GM23338 (cell line): ENCODE measurements around the gene EIF2B5. TPM values are rescaled to one million over a fixed set of nuclear protein-coding genes. Genes with fewer than 3 reads are reported as not detected.

Experiments
- ATAC-seq: fragments of 200-7000 bp; cut with Tn5 transposase; 3 replicates; pipeline ENCODE4 v1.9.1; 2020
- DNase-seq: peaks from one replicate; pipeline ENCODE4 v3.0.0-alpha.2; 2015; ENCODE audit warnings: low spot score
- H2AFZ ChIP-seq: fragments of 200-600 bp; sonication (generic); 2 replicates; pipeline ENCODE4 v1.8.0; 2016; ENCODE audit warnings: antibody characterized with exemption, mild to moderate bottlenecking, moderate library complexity
- H3F3A ChIP-seq: fragments of 200-600 bp; sonication (generic); replicated peaks from 2 replicates; pipeline ENCODE4 v1.8.0; 2017; ENCODE audit warnings: antibody characterized with exemption, mixed run types, low read depth
- H3K27ac ChIP-seq: fragments of 200-600 bp; sonication (generic); 2 replicates; pipeline ENCODE4 v1.6.1; 2016; ENCODE audit warnings: low read depth
- H3K27me3 ChIP-seq: fragments of 200-600 bp; sonication (generic); 2 replicates; pipeline ENCODE4 v1.8.0; 2016; ENCODE audit warnings: mild to moderate bottlenecking, mixed run types, moderate library complexity; ENCODE audit not compliant: insufficient read depth
- H3K36me3 ChIP-seq: fragments of 200-600 bp; sonication (generic); 2 replicates; pipeline ENCODE4 v1.8.0; 2016; ENCODE audit warnings: mild to moderate bottlenecking; ENCODE audit not compliant: insufficient read depth
- H3K4me1 ChIP-seq: fragments of 200-600 bp; sonication (generic); 2 replicates; pipeline ENCODE4 v1.8.0; 2016; ENCODE audit warnings: mild to moderate bottlenecking, moderate library complexity; ENCODE audit not compliant: insufficient read depth
- H3K4me2 ChIP-seq: fragments of 200-600 bp; sonication (generic); 2 replicates; pipeline ENCODE4 v1.7.1; 2017; ENCODE audit warnings: mixed run types
- H3K4me3 ChIP-seq: fragments of 200-600 bp; sonication (generic); 2 replicates; pipeline ENCODE4 v1.6.1; 2016; ENCODE audit warnings: mixed run types
- H3K79me2 ChIP-seq: fragments of 200-600 bp; sonication (generic); replicated peaks from 2 replicates; pipeline ENCODE4 v1.8.0; 2017; ENCODE audit warnings: mild to moderate bottlenecking; ENCODE audit not compliant: insufficient read depth
- H3K9me2 ChIP-seq: fragments of 200-600 bp; sonication (generic); 2 replicates; pipeline ENCODE4 v1.8.0; 2017; ENCODE audit not compliant: insufficient read depth
- H4K20me1 ChIP-seq: fragments of 200-600 bp; sonication (generic); replicated peaks from 2 replicates; pipeline ENCODE4 v1.8.0; 2017; ENCODE audit warnings: mild to moderate bottlenecking; ENCODE audit not compliant: insufficient read depth
- H3K27ac Mint-ChIP-seq: 2 replicates; pipeline ENCODE4 v1.8.0; 2020; ENCODE audit warnings: inconsistent platforms, mild to moderate bottlenecking, moderate library complexity, mixed read lengths
- H3K27me3 Mint-ChIP-seq: 3 replicates; pipeline ENCODE4 v1.8.0; 2022; ENCODE audit warnings: low read depth, mild to moderate bottlenecking, moderate library complexity, mixed read lengths, inconsistent platforms; ENCODE audit not compliant: insufficient read depth, poor library complexity
- H3K36me3 Mint-ChIP-seq: 3 replicates; pipeline ENCODE4 v1.8.0; 2021; ENCODE audit warnings: low read depth, mild to moderate bottlenecking, inconsistent platforms, moderate library complexity, mixed read lengths
- H3K4me1 Mint-ChIP-seq: 3 replicates; pipeline ENCODE4 v1.8.0; 2020; ENCODE audit warnings: mild to moderate bottlenecking, inconsistent platforms, mixed read lengths
- H3K4me3 Mint-ChIP-seq: 3 replicates; pipeline ENCODE4 v1.8.0; 2021; ENCODE audit warnings: moderate library complexity, mild to moderate bottlenecking, inconsistent platforms, mixed read lengths
- H3K9me3 Mint-ChIP-seq: 3 replicates; pipeline ENCODE4 v1.8.0; 2020; ENCODE audit warnings: moderate library complexity, mild to moderate bottlenecking, inconsistent platforms, mixed read lengths
- CREB1 ChIP-seq: fragments of 250-450 bp; sonication (Bioruptor Pico); IDR thresholded peaks from 2 replicates; pipeline ENCODE4 v1.5.0; 2020; ENCODE audit warnings: low read depth, mild to moderate bottlenecking, moderate library complexity
- CTCF ChIP-seq, 2 experiments: fragments of 200-600 bp in 1 of 2; sonication (generic) in 1 of 2; conservative IDR thresholded peaks; 2 replicates each; pipeline versions ENCODE4 v1.5.1 to v1.6.1; 2016 to 2017; ENCODE audit warnings: antibody characterized with exemption in 2 of 2, low read depth in 2 of 2, mild to moderate bottlenecking in 2 of 2, moderate library complexity in 1 of 2
- ETS1 ChIP-seq: IDR thresholded peaks from 2 replicates; pipeline ENCODE4 v1.6.1; 2016; ENCODE audit warnings: antibody characterized with exemption
- EZH2 ChIP-seq: fragments of 200-600 bp; sonication (generic); IDR thresholded peaks from one replicate; pipeline ENCODE4 v1.8.0; 2017; ENCODE audit warnings: antibody characterized with exemption, mild to moderate bottlenecking, low read depth; ENCODE audit not compliant: unreplicated experiment
- EZH2phosphoT487 ChIP-seq: fragments of 200-600 bp; sonication (generic); IDR thresholded peaks from one replicate; pipeline ENCODE4 v1.8.1; 2018; ENCODE audit warnings: antibody characterized with exemption; ENCODE audit not compliant: unreplicated experiment
- JUNB ChIP-seq: IDR thresholded peaks from one replicate; pipeline ENCODE4 v1.6.1; 2016; ENCODE audit warnings: antibody characterized with exemption; ENCODE audit not compliant: unreplicated experiment
- NANOG ChIP-seq: IDR thresholded peaks from 2 replicates; pipeline ENCODE4 v1.6.1; 2016; ENCODE audit warnings: antibody characterized with exemption, borderline replicate concordance
- POLR2AphosphoS5 ChIP-seq: IDR thresholded peaks from 2 replicates; pipeline ENCODE4 v1.6.1; 2016; ENCODE audit warnings: antibody characterized with exemption, low read depth
- REST ChIP-seq: IDR thresholded peaks from one replicate; pipeline ENCODE4 v1.6.1; 2018; ENCODE audit warnings: antibody characterized with exemption; ENCODE audit not compliant: unreplicated experiment
- STAT1 ChIP-seq: IDR thresholded peaks from one replicate; pipeline ENCODE4 v1.6.1; 2016; ENCODE audit warnings: antibody characterized with exemption; ENCODE audit not compliant: unreplicated experiment
- ZNF114 ChIP-seq: fragments of 250-450 bp; sonication (Bioruptor Pico); IDR thresholded peaks from 2 replicates; pipeline ENCODE4 v1.5.0; 2020; ENCODE audit warnings: mild to moderate bottlenecking, moderate library complexity
- ZNF331 ChIP-seq: fragments of 250-450 bp; sonication (Bioruptor Pico); IDR thresholded peaks from 2 replicates; pipeline ENCODE4 v1.5.0; 2020; ENCODE audit warnings: low read depth, mild to moderate bottlenecking, moderate library complexity
- ZNF462 ChIP-seq: fragments of 250-450 bp; sonication (Bioruptor Pico); IDR thresholded peaks from 2 replicates; pipeline ENCODE4 v1.5.0; 2020; ENCODE audit warnings: mild to moderate bottlenecking, moderate library complexity
- polyA plus RNA-seq: library from polyadenylated mRNA; unstranded; fragments of >200 nt; fragmentation: Nextera tagmentation; extraction: Ambion mirVana; gene quantifications from 2 replicates; pipeline ENCODE4 v1.2.1, GENCODE V29; 2016
- total RNA-seq: library from RNA; depleted of rRNA; stranded (reverse); fragments of >200 nt; shearing (Covaris generic); gene quantifications from 2 replicates; pipeline ENCODE4 v1.2.3, GENCODE V29; 2014

EIF2B5 gene
- total and polyA plus RNA-seq, 2 experiments from 2014 or later: 26.4 to 43.3 TPM

- H3K27me3 Mint-ChIP-seq: peaks cover 5% of the 10 kb centered on the region
- no peaks in the 10 kb centered on the region for H3K9me2 ChIP-seq
- H2AFZ ChIP-seq: no peak overlapping the region
- peaks cover 28% of the 10 kb centered on the region for H3K4me1 Mint-ChIP-seq
- 0 out of 2 replicates have a peak, but pooled peaks cover 11% of the 10 kb centered on the region for H3F3A ChIP-seq
- H3K27me3 ChIP-seq: no peaks in the 10 kb centered on the region
- no peak overlapping the region for H3K4me3 Mint-ChIP-seq
- no peak overlapping the region for H3K4me3 ChIP-seq
- no peak overlapping the region for H3K27ac Mint-ChIP-seq
- H3K36me3 ChIP-seq: peaks cover 28% of the 10 kb centered on the region
- TF ChIP-seq CTCF (conservative IDR thresholded peaks at IDR 0.05; ENCODE audit: low read depth in 2 of 2) (no peak), EZH2phosphoT487 (no peak), STAT1 (no peak), REST (no peak), ZNF114 (no peak), ZNF331 (CRISPR knock-in tag) (no peak), ZNF462 (no peak), POLR2AphosphoS5 (no peak), ETS1 (no peak), NANOG (no peak), EZH2 (no peak), JUNB (no peak), CREB1 (CRISPR knock-in tag) (no peak)
- no peak overlapping the region for H3K27ac ChIP-seq
- H3K9me3 Mint-ChIP-seq: no peaks in the 10 kb centered on the region
- DNase-seq: no peak
- H3K4me2 ChIP-seq: no peak overlapping the region
- H3K36me3 Mint-ChIP-seq: peaks cover 71% of the 10 kb centered on the region
- peaks cover 40% of the 10 kb centered on the region for H3K79me2 ChIP-seq
- no peak for ATAC-seq
- H4K20me1 ChIP-seq: peaks cover 4% of the 10 kb centered on the region
- peaks cover 15% of the 10 kb centered on the region for H3K4me1 ChIP-seq
Measured at GRCh38 chr3:184178521-184179138, 43.5 kb downstream of the EIF2B5 start.
